Sigmoid colon (tissue), 7 donors: ENCODE results near the gene DDN. TPM values are rescaled to one million over a fixed set of nuclear protein-coding genes. Genes with fewer than 3 reads are reported as not detected.

Source experiments
- DNase-seq: peaks from one replicate; pipeline ENCODE4 v3.0.0-alpha.2; 2019
- H3K27ac ChIP-seq, 4 donors: fragments of 200-600 bp; sonication (generic); one replicate each; pipeline ENCODE4 v1.5.1; 2016 to 2019; ENCODE audit warnings: mild to moderate bottlenecking in 1 of 4
- H3K27me3 ChIP-seq, 3 donors: fragments of 200-600 bp; sonication (generic); one replicate each; pipeline ENCODE4 v1.5.1; 2019; ENCODE audit warnings: mild to moderate bottlenecking in 1 of 3
- H3K36me3 ChIP-seq, 4 donors: fragments of 200-600 bp; sonication (generic); one replicate each; pipeline ENCODE4 v1.5.1; 2016 to 2019
- H3K4me1 ChIP-seq, 4 donors: fragments of 200-600 bp; sonication (generic); one replicate each; pipeline ENCODE4 v1.5.1; 2017 to 2019
- H3K4me3 ChIP-seq, 4 donors: fragments of 200-600 bp; sonication (generic); one replicate each; pipeline ENCODE4 v1.5.1; 2017 to 2019; ENCODE audit warnings: mild to moderate bottlenecking in 2 of 4, moderate library complexity in 1 of 4
- H3K9me3 ChIP-seq, 4 donors: fragments of 200-600 bp in 3 of 4; sonication (generic) in 3 of 4; one replicate each; pipeline versions ENCODE4 v1.5.1 to v1.6.1; 2013 to 2019
- CTCF ChIP-seq, 4 experiments: fragments of 450-650 bp in 3 of 4; fragments of 200-600 bp in 1 of 4; IDR thresholded peaks; one replicate each; pipeline ENCODE4 v1.5.1; 2016 to 2019; ENCODE audit warnings: antibody characterized with exemption in 4 of 4, mild to moderate bottlenecking in 3 of 4, moderate library complexity in 2 of 4
- EP300 ChIP-seq, 4 donors: sonication (generic); formaldehyde crosslinking; IDR thresholded peaks; one replicate each; pipeline ENCODE4 v1.6.1; 2017; ENCODE audit warnings: antibody characterized with exemption in 4 of 4
- POLR2A ChIP-seq, 2 donors: fragments of 450-650 bp; IDR thresholded peaks; one replicate each; pipeline ENCODE4 v1.6.1; 2016; ENCODE audit warnings: antibody characterized with exemption in 2 of 2, mild to moderate bottlenecking in 2 of 2, moderate library complexity in 2 of 2
- POLR2AphosphoS5 ChIP-seq, 4 donors: sonication (generic); formaldehyde crosslinking; IDR thresholded peaks; one replicate each; pipeline ENCODE4 v1.6.1; 2017; ENCODE audit warnings: antibody characterized with exemption in 4 of 4
- WGBS, 2 donors: extraction: QIAGEN DNeasy Blood & Tissue Kit; methylation state at CpG; one replicate each; pipeline ENCODE4 v1.1.7; 2013; 5-methylcytosine and 5-hydroxymethylcytosine counted together
- intact Hi-C: fragments of 100-400 bp; cut with DNase I; formaldehyde crosslinking; loops from one replicate; pipeline ENCODE4 v1.15.1; 2023
- polyA plus RNA-seq, 3 donors: library from polyadenylated mRNA; stranded (reverse); fragments of 200-250 nt; gene quantifications; one replicate each; pipeline ENCODE4 v1.2.3, GENCODE V29; 2013
- total RNA-seq, 4 donors: library from RNA; depleted of rRNA; stranded (reverse); fragments of >200 nt; gene quantifications; one replicate each; pipeline ENCODE4 v1.1.0, GENCODE V29; 2016
- donor health status: healthy with polysubstance abuse.
- donor health status: Bipolar disorder and iron deficiency.
- donor health status: healthy.

Gene DDN
- total and polyA plus RNA-seq, 7 donors = 0.14 to 0.69 (median 0.60) TPM; not detected in 4

GRCh38 chr12:48956279-48957140 is 42.7 kb downstream of the DDN start:
- peak overlapping the region; percentile 77 to 100 (median 88) for H3K4me3 ChIP-seq
- intact Hi-C loops = no loop called here
- H3K9me3 ChIP-seq = no peaks in the 10 kb centered on the region
- peaks cover 0 to 4% (median 0%) of the 10 kb centered on the region in 4 donors for H3K36me3 ChIP-seq
- DNase-seq = peak; percentile 94
- 1 to 2% methylated on average over 29 of the region's 29 CpGs for WGBS, 2 donors
- peak overlapping the region; percentile 79 to 93 (median 88) for H3K27ac ChIP-seq
- TF ChIP-seq POLR2A (IDR thresholded peaks at IDR 0.05) (no peak), POLR2AphosphoS5 (IDR thresholded peaks at IDR 0.05) (peak in 2 of 4 donors; percentile 37 to 63), EP300 (IDR thresholded peaks at IDR 0.05) (peak in 1 of 4 donors; percentile 51)
- peaks cover 0 to 25% (median 15%) of the 10 kb centered on the region in 4 donors for H3K4me1 ChIP-seq
- H3K27me3 ChIP-seq = peaks cover 0 to 6% (median 0%) of the 10 kb centered on the region in 3 donors

- 60 to 72% methylated on average over 3 of the region's 3 CpGs for WGBS, 2 donors
- H3K9me3 ChIP-seq = no peaks in the 10 kb centered on the region
Measured at GRCh38 chr12:48954841-48955501, 44.2 kb downstream of the DDN start.

GRCh38 chr12:48954061-48954460 is 45.1 kb downstream of the DDN start:
- H3K27ac ChIP-seq = no peak overlapping the region
- H3K27me3 ChIP-seq = no peaks in the 10 kb centered on the region
- H3K4me3 ChIP-seq = no peak overlapping the region
- peaks cover 0 to 4% (median 0%) of the 10 kb centered on the region in 4 donors for H3K36me3 ChIP-seq
- peaks cover 0 to 25% (median 15%) of the 10 kb centered on the region in 4 donors for H3K4me1 ChIP-seq
- intact Hi-C loops = no loop called here
- DNase-seq = no peak
- H3K9me3 ChIP-seq = no peaks in the 10 kb centered on the region
- 97 to 100% methylated on average over 3 of the region's 3 CpGs for WGBS, 2 donors
- TF ChIP-seq POLR2A (IDR thresholded peaks at IDR 0.05) (no peak), CTCF (IDR thresholded peaks at IDR 0.05) (no peak), POLR2AphosphoS5 (IDR thresholded peaks at IDR 0.05) (no peak), EP300 (IDR thresholded peaks at IDR 0.05) (no peak)

More at GRCh38 chr12:48954841-48955501, 44.2 kb downstream of the DDN start:
- no peak for TF ChIP-seq EP300 (IDR thresholded peaks at IDR 0.05)
- no peak for TF ChIP-seq POLR2A (IDR thresholded peaks at IDR 0.05)
- no peaks in the 10 kb centered on the region for H3K27me3 ChIP-seq
- no peak for DNase-seq
- peaks cover 0 to 4% (median 0%) of the 10 kb centered on the region in 4 donors for H3K36me3 ChIP-seq
- peaks cover 0 to 25% (median 15%) of the 10 kb centered on the region in 4 donors for H3K4me1 ChIP-seq
- H3K4me3 ChIP-seq = no peak overlapping the region
- intact Hi-C loops = no loop called here
- H3K27ac ChIP-seq = peak overlapping the region in 2 of 4 donors; percentile 89 to 93

- 89 to 93% methylated on average over 4 of the region's 4 CpGs for WGBS, 2 donors
- peaks cover 0 to 21% (median 13%) of the 10 kb centered on the region in 4 donors for H3K4me1 ChIP-seq
- intact Hi-C loops = no loop called here
Measured at GRCh38 chr12:48952691-48953090, 46.5 kb downstream of the DDN start.

GRCh38 chr12:48947727-48948126 is 51.4 kb downstream of the DDN start:
- H3K4me3 ChIP-seq = no peak overlapping the region
- H3K27ac ChIP-seq = no peak overlapping the region
- WGBS, 2 donors = 20 to 71% methylated on average over 3 of the region's 3 CpGs
- TF ChIP-seq CTCF (IDR thresholded peaks at IDR 0.05) = no peak
- no peak for TF ChIP-seq EP300 (IDR thresholded peaks at IDR 0.05)
- TF ChIP-seq POLR2AphosphoS5 (IDR thresholded peaks at IDR 0.05) = no peak
- no peak for TF ChIP-seq POLR2A (IDR thresholded peaks at IDR 0.05)
- H3K4me1 ChIP-seq = peaks cover 0 to 14% (median 4%) of the 10 kb centered on the region in 4 donors
- intact Hi-C loops = no loop called here
- DNase-seq = no peak
- H3K36me3 ChIP-seq = peaks cover 0 to under 1% (median 0%) of the 10 kb centered on the region in 4 donors
- no peaks in the 10 kb centered on the region for H3K9me3 ChIP-seq
- H3K27me3 ChIP-seq = no peaks in the 10 kb centered on the region

More at GRCh38 chr12:48952691-48953090, 46.5 kb downstream of the DDN start:
- Histone ChIP-seq H3K9me3 (no peaks in the 10 kb centered on the region), H3K4me3 (no peak overlapping the region), H3K27ac (no peak overlapping the region), H3K36me3 (peaks cover 0 to 4% (median 0%) of the 10 kb centered on the region in 4 donors), H3K27me3 (no peaks in the 10 kb centered on the region)
- TF ChIP-seq EP300 (IDR thresholded peaks at IDR 0.05) (no peak), CTCF (IDR thresholded peaks at IDR 0.05) (no peak), POLR2AphosphoS5 (IDR thresholded peaks at IDR 0.05) (no peak), POLR2A (IDR thresholded peaks at IDR 0.05) (no peak)
- no peak for DNase-seq
